Peyer's patch (tissue), 4 donors: Measurements from ENCODE around the gene CSNK1G1. TPM values are rescaled to one million over a fixed set of nuclear protein-coding genes. Genes with fewer than 3 reads are reported as not detected.

ENCODE experiments used
- DNase-seq, 3 donors: peaks; one replicate each; pipeline ENCODE4 v3.0.0-alpha.2; 2017 to 2019
- H3K27ac ChIP-seq, 4 donors: fragments of 200-600 bp; sonication (generic); one replicate each; pipeline ENCODE4 v1.5.1; 2016 to 2019
- H3K27me3 ChIP-seq, 2 donors: fragments of 200-600 bp; sonication (generic); one replicate each; pipeline ENCODE4 v1.5.1; 2019
- H3K36me3 ChIP-seq, 3 donors: fragments of 200-600 bp; sonication (generic); one replicate each; pipeline ENCODE4 v1.5.1; 2016 to 2019
- H3K4me1 ChIP-seq, 4 donors: fragments of 200-600 bp; sonication (generic); one replicate each; pipeline ENCODE4 v1.5.1; 2016 to 2019
- H3K4me3 ChIP-seq, 4 donors: fragments of 200-600 bp; sonication (generic); 1 replicate in 3 of 4; 2 replicates in 1 of 4; pipeline ENCODE4 v1.5.1; 2016 to 2019; ENCODE audit warnings: mild to moderate bottlenecking in 1 of 4
- H3K9me3 ChIP-seq, 4 donors: fragments of 200-600 bp; sonication (generic); one replicate each; pipeline ENCODE4 v1.5.1; 2016 to 2019; ENCODE audit warnings: mild to moderate bottlenecking in 1 of 4
- CTCF ChIP-seq, 6 experiments: fragments of 450-650 bp in 4 of 6; fragments of 200-600 bp in 2 of 6; sonication (generic) in 1 of 6; IDR thresholded peaks; one replicate each; pipeline ENCODE4 v1.5.1; 2017 to 2019; ENCODE audit warnings: antibody characterized with exemption in 6 of 6, mild to moderate bottlenecking in 3 of 6, moderate library complexity in 1 of 6
- POLR2A ChIP-seq, 2 donors: fragments of 450-650 bp; IDR thresholded peaks; one replicate each; pipeline ENCODE4 v1.5.1; 2017; ENCODE audit warnings: antibody characterized with exemption in 2 of 2, mild to moderate bottlenecking in 2 of 2, moderate library complexity in 2 of 2
- total RNA-seq, 4 donors: library from RNA; depleted of rRNA; stranded (reverse); fragments of >200 nt; gene quantifications; one replicate each; pipeline ENCODE4 v1.1.0, GENCODE V29; 2016

The CSNK1G1 gene
- total RNA-seq, 4 donors from 2014 or later = 12.3 to 36.5 (median 24.2) TPM

- no peak overlapping the region for H3K4me3 ChIP-seq
- DNase-seq = no peak
- H3K9me3 ChIP-seq = no peaks in the 10 kb centered on the region
- H3K36me3 ChIP-seq = peaks cover 0 to 16% (median 0%) of the 10 kb centered on the region in 3 donors
- TF ChIP-seq POLR2A (IDR thresholded peaks at IDR 0.05) = no peak
- no peak for TF ChIP-seq CTCF (IDR thresholded peaks at IDR 0.05)
- H3K27me3 ChIP-seq = no peaks in the 10 kb centered on the region
- H3K27ac ChIP-seq = no peak overlapping the region
- H3K4me1 ChIP-seq = no peaks in the 10 kb centered on the region
Observed at GRCh38 chr15:64216730-64217428, 139.1 kb downstream of the CSNK1G1 start.

GRCh38 chr15:64216196-64216595, 139.8 kb downstream of the CSNK1G1 start:
- no peak overlapping the region for H3K27ac ChIP-seq
- H3K27me3 ChIP-seq = no peaks in the 10 kb centered on the region
- H3K36me3 ChIP-seq = peaks cover 0 to 16% (median 0%) of the 10 kb centered on the region in 3 donors
- TF ChIP-seq CTCF (IDR thresholded peaks at IDR 0.05) = no peak
- TF ChIP-seq POLR2A (IDR thresholded peaks at IDR 0.05) = no peak
- no peaks in the 10 kb centered on the region for H3K4me1 ChIP-seq
- no peak overlapping the region for H3K4me3 ChIP-seq
- H3K9me3 ChIP-seq = no peaks in the 10 kb centered on the region
- no peak for DNase-seq

- DNase-seq = no peak
- Histone ChIP-seq H3K27ac (no peak overlapping the region), H3K4me3 (no peak overlapping the region), H3K27me3 (no peaks in the 10 kb centered on the region), H3K4me1 (no peaks in the 10 kb centered on the region), H3K9me3 (no peaks in the 10 kb centered on the region), H3K36me3 (peaks cover 0 to 16% (median 0%) of the 10 kb centered on the region in 3 donors)
- TF ChIP-seq CTCF (IDR thresholded peaks at IDR 0.05) (no peak), POLR2A (IDR thresholded peaks at IDR 0.05) (no peak)
Observed at GRCh38 chr15:64213646-64214045, 142.3 kb downstream of the CSNK1G1 start.

- H3K27ac ChIP-seq = no peak overlapping the region
- DNase-seq = no peak
- no peaks in the 10 kb centered on the region for H3K27me3 ChIP-seq
- H3K36me3 ChIP-seq = peaks cover 0 to 16% (median 0%) of the 10 kb centered on the region in 3 donors
- no peaks in the 10 kb centered on the region for H3K4me1 ChIP-seq
- TF ChIP-seq CTCF (IDR thresholded peaks at IDR 0.05) = no peak
- no peak for TF ChIP-seq POLR2A (IDR thresholded peaks at IDR 0.05)
- no peaks in the 10 kb centered on the region for H3K9me3 ChIP-seq
- no peak overlapping the region for H3K4me3 ChIP-seq
Observed at GRCh38 chr15:64211696-64212095, 144.3 kb downstream of the CSNK1G1 start.

- no peak overlapping the region for H3K27ac ChIP-seq
- H3K4me1 ChIP-seq = no peaks in the 10 kb centered on the region
- DNase-seq = no peak
Observed at GRCh38 chr15:64210371-64210770, 145.6 kb downstream of the CSNK1G1 start.

More at GRCh38 chr15:64210371-64210770, 145.6 kb downstream of the CSNK1G1 start:
- no peak overlapping the region for H3K4me3 ChIP-seq
- peaks cover 0 to 16% (median 0%) of the 10 kb centered on the region in 3 donors for H3K36me3 ChIP-seq
- H3K9me3 ChIP-seq = no peaks in the 10 kb centered on the region
- TF ChIP-seq CTCF (IDR thresholded peaks at IDR 0.05) (no peak), POLR2A (IDR thresholded peaks at IDR 0.05) (no peak)
- H3K27me3 ChIP-seq = no peaks in the 10 kb centered on the region
